SKM-1 treated with dmso at 0.1 percent for 144 hours (cell line): ENCODE results near the gene ARMH4.

Experiments used
- DNase-seq: peaks from one replicate; lab custom pipeline; 2025; ENCODE audit not compliant: unreplicated experiment; lab: John Stamatoyannopoulos, UW

The ARMH4 gene

DNA sequence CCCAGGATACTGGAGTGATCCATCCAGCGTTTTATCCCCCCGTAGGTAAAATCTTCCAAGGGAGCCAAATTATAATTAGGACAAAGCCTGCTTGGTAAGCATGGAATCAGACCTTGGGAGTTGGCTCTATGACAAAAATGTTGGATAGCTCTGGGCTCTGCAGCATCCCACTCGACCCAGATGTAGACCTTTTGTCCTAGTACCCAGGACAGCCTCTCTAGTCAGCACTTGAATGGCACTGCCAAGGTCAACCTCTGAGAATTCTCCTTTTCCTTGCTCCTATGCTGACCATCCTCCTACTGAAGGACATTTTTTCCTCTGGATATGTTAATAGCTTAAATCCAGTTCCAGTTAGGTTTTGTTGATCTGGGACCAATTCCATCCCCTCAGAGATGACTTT, 181.4 kb downstream of the ARMH4 start:
- DNase-seq = no peak

DNA sequence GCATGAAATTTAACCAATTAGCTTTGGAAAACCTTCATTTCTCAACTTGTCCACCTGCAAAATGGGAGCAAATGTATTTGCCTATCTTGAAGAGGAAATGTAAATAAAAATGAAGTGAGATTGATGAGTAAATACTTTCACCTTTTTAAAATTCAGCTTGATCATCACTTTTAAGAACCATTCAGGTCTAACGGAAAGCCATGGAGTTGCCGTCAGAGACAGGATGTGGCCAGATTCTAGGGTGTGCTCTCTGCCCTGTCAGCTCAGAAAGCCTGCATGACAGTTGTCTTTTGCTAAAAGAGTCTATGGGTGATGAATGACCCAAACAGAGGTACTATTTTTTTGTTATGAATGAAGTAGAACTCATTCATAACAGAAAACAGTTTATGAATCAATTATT, 181.8 kb downstream of the ARMH4 start:
- no peak for DNase-seq

DNA sequence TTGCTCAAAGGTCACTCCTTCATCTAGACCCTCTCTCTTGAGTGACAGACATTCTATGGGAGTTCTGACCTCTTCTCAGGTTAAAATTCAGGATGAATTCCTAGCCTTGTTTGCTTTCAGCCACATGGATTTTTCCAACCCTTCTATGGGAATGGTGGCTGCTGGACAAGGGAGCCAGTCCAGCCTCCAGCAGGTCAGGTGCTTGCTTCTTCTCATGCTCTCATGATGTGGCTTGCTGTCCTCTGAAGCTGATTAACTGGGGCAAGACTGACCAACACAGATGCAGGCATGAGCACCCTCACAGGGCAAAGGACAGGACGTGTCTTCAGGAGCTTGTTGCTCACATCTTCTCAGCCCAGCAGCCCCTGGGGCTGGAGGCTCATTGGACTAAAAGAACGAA, 188.9 kb downstream of the ARMH4 start:
- no peak for DNase-seq

DNA sequence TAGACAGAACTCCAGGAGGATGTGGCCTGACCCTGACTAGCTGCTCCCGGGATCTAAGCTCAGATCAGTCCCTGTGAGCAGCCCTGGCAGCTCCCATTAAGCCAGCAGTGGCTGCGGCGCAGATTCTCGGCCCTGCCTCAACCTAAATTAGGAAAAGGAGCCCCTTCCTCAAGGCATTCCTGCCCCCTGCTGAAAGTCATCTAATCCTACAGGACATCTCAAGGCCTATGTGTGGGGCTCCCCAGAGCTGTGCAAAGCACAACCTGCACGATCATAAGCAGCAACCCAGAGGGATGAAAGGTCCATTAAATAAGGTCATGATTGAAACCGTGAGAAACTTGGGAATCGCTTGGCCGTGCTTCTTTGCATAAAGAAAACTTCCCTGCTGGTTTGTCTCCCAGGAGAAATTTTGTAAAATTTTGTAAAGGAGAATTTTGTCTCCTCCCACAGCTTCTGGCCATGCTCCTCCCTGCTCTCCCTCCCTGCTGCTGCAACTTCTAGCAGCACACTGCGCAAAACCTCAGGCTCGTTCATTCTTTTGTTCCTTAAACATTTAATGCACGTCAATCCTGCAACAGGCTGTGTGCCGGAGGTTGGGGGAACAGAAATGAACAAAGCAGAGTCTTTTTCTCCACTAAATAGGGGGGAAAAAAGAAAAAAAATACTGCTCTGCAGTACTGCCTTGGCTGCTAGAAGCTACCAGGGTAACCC, 189.5 kb downstream of the ARMH4 start:
- no peak for DNase-seq

DNA sequence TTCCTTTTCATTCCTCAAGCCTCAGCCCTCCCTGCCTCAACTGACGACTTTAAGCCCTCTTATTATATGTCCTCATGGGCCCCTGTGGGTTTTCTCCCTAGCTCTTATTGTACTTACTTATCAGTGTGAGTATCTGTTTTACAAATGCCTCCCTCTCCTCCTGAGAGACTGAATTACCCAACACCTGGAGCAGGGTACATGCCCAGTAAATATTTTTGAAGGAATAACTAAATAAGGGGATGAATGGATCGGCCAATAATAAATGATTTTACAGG, 190.3 kb downstream of the ARMH4 start:
- DNase-seq = no peak

DNA sequence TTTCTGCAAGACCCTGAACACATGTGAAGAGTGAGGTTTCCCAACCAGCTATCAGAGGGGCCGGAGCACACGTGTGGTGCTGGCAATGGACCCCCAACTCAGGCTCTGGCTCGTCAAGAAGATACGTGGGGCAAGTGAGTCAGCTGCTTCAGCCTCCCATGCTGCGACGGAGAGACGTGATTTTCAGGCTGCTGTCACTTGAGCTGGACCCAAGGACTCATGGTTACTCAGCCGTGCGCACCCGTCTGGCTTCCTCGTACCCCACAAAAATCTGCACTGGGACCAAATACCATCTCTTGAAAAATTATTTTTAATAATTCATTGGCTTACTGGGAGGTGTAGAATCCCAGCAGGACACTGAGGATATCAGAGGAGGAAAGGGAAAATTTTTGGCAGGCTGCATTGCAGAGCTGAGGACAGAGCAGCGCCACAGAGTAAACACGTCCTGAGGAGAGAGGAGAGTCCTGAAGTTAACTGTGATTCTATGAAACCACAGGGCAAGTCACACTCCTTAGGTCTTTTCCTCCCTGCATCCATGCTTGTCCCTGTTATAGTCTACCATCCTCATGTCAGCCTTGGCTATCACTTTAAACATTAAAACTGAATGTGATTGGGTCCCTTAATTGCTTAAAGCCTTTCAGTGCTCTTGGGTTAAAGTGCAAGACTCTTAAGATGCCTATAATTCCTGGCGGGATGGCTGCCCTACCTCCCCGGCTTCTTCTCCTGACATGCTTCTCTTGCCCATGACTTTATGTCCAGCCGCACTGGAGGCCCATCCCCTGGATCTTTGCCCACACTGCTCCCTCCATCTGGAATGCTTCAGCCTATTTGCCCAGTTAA, 190.8 kb downstream of the ARMH4 start:
- no peak for DNase-seq

DNA sequence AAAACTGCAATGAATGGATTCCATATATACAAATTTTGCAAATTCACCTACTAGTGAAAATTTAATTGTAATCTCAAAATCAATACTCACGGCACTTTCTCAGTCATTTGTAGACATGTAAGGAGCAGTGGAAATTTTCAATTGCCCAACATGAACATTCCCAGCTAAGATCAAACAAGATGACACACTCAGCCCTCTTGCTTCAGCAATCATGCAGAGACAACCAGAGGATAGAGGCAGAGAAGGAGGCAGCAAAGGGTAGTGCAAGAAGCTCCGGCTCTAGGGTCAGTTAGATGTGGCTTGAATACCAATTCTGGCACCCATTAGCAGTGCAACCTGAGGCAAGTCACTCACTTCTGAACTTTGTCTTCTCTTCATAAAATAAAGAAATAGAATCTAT, 194.6 kb downstream of the ARMH4 start:
- no peak for DNase-seq
